Astrocyte (in vitro differentiated cells and primary cell): ENCODE measurements around the gene C1QB.

Source experiments
- EZH2 ChIP-seq: IDR thresholded peaks from 2 replicates; pipeline ENCODE4 v1.6.1; 2012; ENCODE audit warnings: mild to moderate bottlenecking, low read length, inconsistent platforms; ENCODE audit not compliant: insufficient read depth
- TF ChIP-seq, protein P1 (sequence below): IDR thresholded peaks from 2 replicates; pipeline ENCODE4 v1.5.1; 2011; ENCODE audit warnings: low read depth, mild to moderate bottlenecking, inconsistent platforms, low read length, moderate library complexity; ENCODE audit not compliant: insufficient read depth

DNA sequence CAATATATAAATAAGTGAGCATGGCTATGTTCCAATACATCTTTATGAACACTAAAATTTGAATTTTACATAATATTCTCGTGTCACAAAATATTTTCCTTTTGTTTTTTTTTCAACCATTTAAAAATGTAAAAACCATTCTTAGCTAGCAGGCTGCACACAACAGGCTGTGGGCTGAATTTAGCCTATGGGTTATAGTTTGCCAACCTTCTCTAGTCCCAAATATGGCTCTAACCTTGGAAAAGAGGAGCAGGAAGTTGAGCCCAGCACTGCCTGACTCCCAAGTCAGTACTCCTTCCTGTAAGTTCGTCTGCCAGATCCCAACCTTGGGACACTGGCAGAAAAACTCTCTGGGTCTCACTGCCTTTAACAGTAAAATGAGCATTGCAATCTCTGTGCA lies 13.4 kb downstream of the C1QB start:
- TF ChIP-seq, protein P1, sequence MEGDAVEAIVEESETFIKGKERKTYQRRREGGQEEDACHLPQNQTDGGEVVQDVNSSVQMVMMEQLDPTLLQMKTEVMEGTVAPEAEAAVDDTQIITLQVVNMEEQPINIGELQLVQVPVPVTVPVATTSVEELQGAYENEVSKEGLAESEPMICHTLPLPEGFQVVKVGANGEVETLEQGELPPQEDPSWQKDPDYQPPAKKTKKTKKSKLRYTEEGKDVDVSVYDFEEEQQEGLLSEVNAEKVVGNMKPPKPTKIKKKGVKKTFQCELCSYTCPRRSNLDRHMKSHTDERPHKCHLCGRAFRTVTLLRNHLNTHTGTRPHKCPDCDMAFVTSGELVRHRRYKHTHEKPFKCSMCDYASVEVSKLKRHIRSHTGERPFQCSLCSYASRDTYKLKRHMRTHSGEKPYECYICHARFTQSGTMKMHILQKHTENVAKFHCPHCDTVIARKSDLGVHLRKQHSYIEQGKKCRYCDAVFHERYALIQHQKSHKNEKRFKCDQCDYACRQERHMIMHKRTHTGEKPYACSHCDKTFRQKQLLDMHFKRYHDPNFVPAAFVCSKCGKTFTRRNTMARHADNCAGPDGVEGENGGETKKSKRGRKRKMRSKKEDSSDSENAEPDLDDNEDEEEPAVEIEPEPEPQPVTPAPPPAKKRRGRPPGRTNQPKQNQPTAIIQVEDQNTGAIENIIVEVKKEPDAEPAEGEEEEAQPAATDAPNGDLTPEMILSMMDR = no peak
- no peak for TF ChIP-seq EZH2
